Right lobe of liver (tissue), 6 donors: Measurements from ENCODE around the gene GREM2. TPM values are rescaled to one million over a fixed set of nuclear protein-coding genes. Genes with fewer than 3 reads are reported as not detected.
A peak's percentile ranks its signal among the peaks of the same experiment; 100 is the strongest.

Experiments
- ATAC-seq, 4 donors: fragments of 200-7000 bp; cut with Tn5 transposase; one replicate each; pipeline ENCODE4 v1.9.1; 2020; ENCODE audit warnings: mild to moderate bottlenecking in 4 of 4, moderate library complexity in 4 of 4
- DNase-seq, 3 donors: peaks; one replicate each; pipeline ENCODE4 v3.0.0-alpha.2; 2020
- H3K27ac ChIP-seq, 3 donors: fragments of 200-600 bp; one replicate each; pipeline ENCODE4 v1.8.0; 2022
- H3K27me3 ChIP-seq, 2 donors: fragments of 200-600 bp; one replicate each; pipeline ENCODE4 v1.8.0; 2022
- H3K36me3 ChIP-seq, 4 donors: fragments of 200-600 bp; sonication (generic) in 1 of 4; one replicate each; pipeline versions ENCODE4 v1.5.1 to v1.8.0; 2017 to 2022; ENCODE audit warnings: control low read depth in 1 of 4
- H3K4me1 ChIP-seq, 4 donors: fragments of 200-600 bp; sonication (generic) in 1 of 4; one replicate each; pipeline versions ENCODE4 v1.5.1 to v1.8.0; 2017 to 2022; ENCODE audit warnings: control low read depth in 1 of 4
- H3K4me3 ChIP-seq, 3 donors: fragments of 200-600 bp; one replicate each; pipeline ENCODE4 v1.8.0; 2022
- H3K9me3 ChIP-seq, 4 donors: fragments of 200-600 bp; sonication (generic) in 1 of 4; one replicate each; pipeline versions ENCODE4 v1.5.1 to v1.8.0; 2017 to 2022; ENCODE audit warnings: control low read depth in 1 of 4
- POLR2A ChIP-seq: fragments of 450-650 bp; IDR thresholded peaks from one replicate; pipeline ENCODE4 v1.6.1; 2017; ENCODE audit warnings: antibody characterized with exemption, mild to moderate bottlenecking
- WGBS: methylation state at CpG from one replicate; pipeline ENCODE4 v1.1.6; 2018; ENCODE audit warnings: low coverage, low lambda C conversion rate; ENCODE audit not compliant: insufficient coverage; ENCODE audit errors: missing lambda C conversion rate; 5-methylcytosine and 5-hydroxymethylcytosine counted together
- intact Hi-C, 2 donors: fragments of 100-400 bp; cut with DNase I; formaldehyde crosslinking; loops; one replicate each; pipeline versions ENCODE4 v1.11.2 to v1.14.1; 2022
- total RNA-seq, 6 experiments: library from RNA; depleted of rRNA in 2 of 6; stranded (reverse); fragments of >200 nt in 2 of 6; fragmentation: NEBNext Ultra II Directional in 3 of 6; extraction: Animal tissue kit (Norgen Biotek cat#: 25700) in 3 of 6; gene quantifications; one replicate each; pipeline versions ENCODE4 v1.1.0 to v1.2.4, GENCODE V29; 2016 to 2023
- TF ChIP-seq, protein P1 (sequence below), 4 donors: fragments of 200-600 bp in 3 of 4; fragments of 450-650 bp in 1 of 4; IDR thresholded peaks; one replicate each; pipeline versions ENCODE4 v1.5.1 to v1.8.0; 2016 to 2022; ENCODE audit warnings: antibody characterized with exemption in 4 of 4, mild to moderate bottlenecking in 2 of 4
- donor health status: DM: no; HTN: yes; CAD: no.
- donor health status: DM: no; HTN: no; CAD: no.
- donor health status: DM: no; HTN: no; CAD: no.
- donor health status: DM: no; HTN: yes; CAD: no.
- donor health status: DM: no; HTN: yes; CAD: no.

GREM2 gene
- total RNA-seq, 6 experiments from 2014 or later: 5.1 to 27.4 (median 12.7) TPM

DNA sequence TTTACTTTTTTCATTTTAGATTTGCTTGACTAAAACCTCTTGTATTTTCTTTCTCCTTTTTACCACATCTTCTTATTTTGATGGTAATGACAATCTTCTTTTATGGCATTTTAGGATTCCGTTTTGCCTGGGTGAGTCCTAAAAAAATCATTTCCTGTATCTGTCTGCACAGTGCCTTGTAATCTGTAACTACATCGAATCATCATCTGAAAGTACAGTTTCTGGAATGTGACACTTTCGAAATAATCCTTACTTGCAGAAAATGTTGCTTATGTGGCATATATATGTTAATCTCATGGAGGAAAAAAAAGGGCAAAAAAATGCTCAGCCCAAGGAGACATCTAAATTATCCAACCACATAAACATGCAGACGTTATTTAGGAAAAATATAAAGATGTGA is 29.0 kb downstream of the GREM2 start:
- no peak overlapping the region for H3K4me3 ChIP-seq
- TF ChIP-seq, protein P1, sequence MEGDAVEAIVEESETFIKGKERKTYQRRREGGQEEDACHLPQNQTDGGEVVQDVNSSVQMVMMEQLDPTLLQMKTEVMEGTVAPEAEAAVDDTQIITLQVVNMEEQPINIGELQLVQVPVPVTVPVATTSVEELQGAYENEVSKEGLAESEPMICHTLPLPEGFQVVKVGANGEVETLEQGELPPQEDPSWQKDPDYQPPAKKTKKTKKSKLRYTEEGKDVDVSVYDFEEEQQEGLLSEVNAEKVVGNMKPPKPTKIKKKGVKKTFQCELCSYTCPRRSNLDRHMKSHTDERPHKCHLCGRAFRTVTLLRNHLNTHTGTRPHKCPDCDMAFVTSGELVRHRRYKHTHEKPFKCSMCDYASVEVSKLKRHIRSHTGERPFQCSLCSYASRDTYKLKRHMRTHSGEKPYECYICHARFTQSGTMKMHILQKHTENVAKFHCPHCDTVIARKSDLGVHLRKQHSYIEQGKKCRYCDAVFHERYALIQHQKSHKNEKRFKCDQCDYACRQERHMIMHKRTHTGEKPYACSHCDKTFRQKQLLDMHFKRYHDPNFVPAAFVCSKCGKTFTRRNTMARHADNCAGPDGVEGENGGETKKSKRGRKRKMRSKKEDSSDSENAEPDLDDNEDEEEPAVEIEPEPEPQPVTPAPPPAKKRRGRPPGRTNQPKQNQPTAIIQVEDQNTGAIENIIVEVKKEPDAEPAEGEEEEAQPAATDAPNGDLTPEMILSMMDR (IDR thresholded peaks at IDR 0.05): no peak
- no peak for TF ChIP-seq POLR2A
- intact Hi-C loops: no loop called here
- WGBS: 67% methylated on average over 4 of the region's 4 CpGs
- DNase-seq (no peak), ATAC-seq (no peak)
- no peaks in the 10 kb centered on the region for H3K4me1 ChIP-seq
- H3K27ac ChIP-seq: no peak overlapping the region
- H3K27me3 ChIP-seq: no peaks in the 10 kb centered on the region
- peaks cover 0 to 2% (median 0%) of the 10 kb centered on the region in 4 donors for H3K36me3 ChIP-seq
- H3K9me3 ChIP-seq: no peaks in the 10 kb centered on the region

DNA sequence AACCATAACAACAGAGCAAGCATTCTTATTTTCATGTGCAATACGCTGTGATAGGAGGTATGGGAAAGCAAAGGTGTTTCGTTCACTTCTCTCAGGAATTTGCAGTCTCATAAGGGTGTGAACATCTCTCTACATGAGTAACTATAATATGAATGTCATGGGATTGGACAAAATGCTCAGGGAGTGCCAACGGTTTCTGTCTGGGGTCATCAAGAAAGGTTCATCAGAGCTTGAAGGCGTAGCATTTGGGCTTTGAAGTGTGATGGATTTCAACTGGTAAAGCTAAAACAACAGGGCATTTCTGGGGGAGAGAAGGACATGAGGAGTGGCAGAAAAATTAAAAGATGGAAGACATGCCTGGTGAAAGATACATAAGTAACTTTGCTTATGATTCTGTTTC is 32.4 kb downstream of the GREM2 start:
- H3K27me3 ChIP-seq: no peaks in the 10 kb centered on the region
- H3K9me3 ChIP-seq: no peaks in the 10 kb centered on the region
- DNase-seq (no peak), ATAC-seq (no peak)
- no peak for TF ChIP-seq POLR2A
- TF ChIP-seq, protein P1 (IDR thresholded peaks at IDR 0.05): no peak
- H3K4me1 ChIP-seq: peaks cover 0 to 11% (median 0%) of the 10 kb centered on the region in 4 donors
- peaks cover 0 to 2% (median 0%) of the 10 kb centered on the region in 4 donors for H3K36me3 ChIP-seq
- intact Hi-C loops: no loop called here
- H3K4me3 ChIP-seq: no peak overlapping the region
- 69% methylated on average over 4 of the region's 4 CpGs for WGBS
- H3K27ac ChIP-seq: no peak overlapping the region

DNA sequence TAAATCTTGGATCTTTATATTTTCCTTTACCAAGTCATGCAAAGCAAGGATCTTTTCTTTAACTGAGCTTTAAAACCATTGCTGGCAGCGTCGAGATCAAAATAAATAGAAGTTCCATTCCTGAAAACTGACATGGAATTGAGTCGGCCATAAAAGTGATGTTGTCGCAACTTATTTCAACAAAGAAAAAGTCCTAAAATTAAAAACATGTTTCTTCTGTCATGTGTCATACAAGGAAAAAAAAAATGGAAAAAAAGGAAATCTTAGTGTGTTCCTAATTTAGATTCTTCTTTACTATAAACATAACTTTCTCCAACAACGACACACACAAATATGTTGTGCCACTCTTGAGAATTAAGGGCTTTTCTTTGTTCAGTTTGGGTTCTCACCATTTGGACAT is 34.9 kb downstream of the GREM2 start:
- TF ChIP-seq POLR2A: no peak
- TF ChIP-seq, protein P1 (IDR thresholded peaks at IDR 0.05): no peak
- H3K27me3 ChIP-seq: no peaks in the 10 kb centered on the region
- peaks cover 0 to 19% (median 3%) of the 10 kb centered on the region in 4 donors for H3K4me1 ChIP-seq
- no peaks in the 10 kb centered on the region for H3K9me3 ChIP-seq
- intact Hi-C loops: no loop called here
- peaks cover 0 to 2% (median 0%) of the 10 kb centered on the region in 4 donors for H3K36me3 ChIP-seq
- WGBS: 42% methylated on average over 5 of the region's 5 CpGs
- H3K4me3 ChIP-seq: no peak overlapping the region
- ATAC-seq (no peak), DNase-seq (no peak)
- peak overlapping the region; percentile 16 to 78 (median 44) for H3K27ac ChIP-seq

DNA sequence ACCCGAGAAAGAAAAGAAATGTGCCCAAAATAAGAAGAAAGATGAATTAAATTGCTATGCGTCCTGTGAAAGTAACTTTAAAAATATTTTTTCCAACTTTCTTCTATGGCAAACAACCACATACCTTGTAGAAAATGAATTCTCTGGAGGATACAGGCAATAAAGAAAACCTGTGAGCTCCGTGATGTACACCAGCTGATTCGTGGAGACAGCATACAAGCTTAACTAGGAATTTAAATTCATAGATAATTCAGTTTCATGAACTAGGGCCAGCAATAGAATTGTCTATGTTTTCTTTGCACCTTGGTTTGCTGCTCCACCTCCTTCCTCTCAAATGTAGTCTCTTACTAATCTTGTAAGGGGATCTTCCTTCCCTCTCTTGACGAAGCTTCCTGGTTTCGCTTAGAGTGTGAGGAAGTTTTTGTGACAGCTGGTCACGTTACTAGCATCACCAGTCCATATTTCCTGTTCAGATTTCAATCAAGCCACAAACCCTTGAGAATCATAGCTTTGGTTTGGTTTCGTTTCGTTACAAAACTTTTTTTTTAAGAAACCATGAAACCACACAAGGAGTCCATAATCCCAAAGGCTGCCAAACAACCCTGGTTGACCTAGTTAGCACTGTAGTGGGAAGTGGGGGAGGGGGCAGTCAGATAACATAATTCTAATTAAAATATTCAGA is 35.8 kb downstream of the GREM2 start:
- Histone ChIP-seq H3K27me3 (no peaks in the 10 kb centered on the region), H3K36me3 (no peaks in the 10 kb centered on the region), H3K4me3 (peak overlapping the region; percentile 6 to 37 (median 35)), H3K9me3 (no peaks in the 10 kb centered on the region), H3K27ac (peak overlapping the region; percentile 16 to 78 (median 44)), H3K4me1 (peaks cover 0 to 22% (median 3%) of the 10 kb centered on the region in 4 donors)
- DNase-seq (no peak), ATAC-seq (peak; percentile 72 to 86 (median 80))
- TF ChIP-seq POLR2A: peak; percentile 30
- TF ChIP-seq, protein P1 (IDR thresholded peaks at IDR 0.05): no peak
- intact Hi-C loops: no loop called here
- 25% methylated on average over 9 of the region's 9 CpGs for WGBS
